DMS153 (cell line): Measurements from ENCODE around the gene IMMP2L.
"Not testable (repeated sequence)": the region's sequence is repeated elsewhere in the genome, so short reads cannot be mapped to it uniquely, and the experiment has no call there.

Experiments
- DNase-seq: peaks from one replicate; lab custom pipeline; 2025; lab: John Stamatoyannopoulos, UW

Gene IMMP2L

GRCh38 chr7:111561904-111562732 is at the start of gene IMMP2L:
Gene IMMP2L (minus strand): TSS chr7:111562492.
- peak; percentile 77 for DNase-seq

GRCh38 chr7:111609483-111610254 is 47.4 kb upstream of the IMMP2L start:
- not testable (repeated sequence) for DNase-seq

DNA sequence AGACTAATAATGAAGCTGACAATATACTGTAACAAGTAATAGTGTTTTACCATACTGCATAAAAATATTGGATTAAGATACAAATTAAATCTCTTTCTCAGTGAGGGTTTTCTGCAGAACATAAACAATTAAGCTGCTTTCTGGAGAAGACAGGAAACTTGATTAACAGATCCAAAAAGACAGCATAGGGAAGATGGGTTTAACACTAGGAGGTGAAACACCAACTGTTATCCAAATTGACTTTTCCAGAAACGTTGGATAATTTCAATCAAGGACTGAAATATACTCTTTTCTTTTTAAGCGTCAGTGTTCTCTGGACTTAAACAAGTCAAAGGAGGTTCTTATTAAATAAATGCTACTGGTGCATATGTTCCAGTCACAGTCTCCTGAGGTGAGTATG is 45.3 kb upstream of the IMMP2L start:
- no peak for DNase-seq

DNA sequence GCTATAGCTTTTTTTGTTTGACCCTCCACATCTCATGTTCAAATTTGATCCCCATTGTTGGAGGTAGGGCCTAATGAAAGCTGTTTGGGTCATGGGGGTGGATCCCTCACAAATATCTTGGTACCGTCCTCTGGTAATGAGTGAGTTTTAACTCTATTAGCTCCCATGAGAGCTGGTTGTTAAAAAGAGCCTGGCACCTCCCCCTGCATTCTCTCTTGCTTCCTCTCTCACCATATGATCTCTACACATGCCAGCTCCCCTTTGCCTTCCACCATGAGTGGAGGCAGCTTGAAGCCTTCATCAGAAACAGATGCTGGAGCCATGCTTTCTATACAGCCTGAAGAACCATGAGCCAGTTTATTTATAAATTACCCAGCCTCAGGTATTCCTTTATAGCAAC is 43.0 kb upstream of the IMMP2L start:
- DNase-seq = no peak

- no peak for DNase-seq
Observed at GRCh38 chr7:111600091-111600490, 37.8 kb upstream of the IMMP2L start.

DNA sequence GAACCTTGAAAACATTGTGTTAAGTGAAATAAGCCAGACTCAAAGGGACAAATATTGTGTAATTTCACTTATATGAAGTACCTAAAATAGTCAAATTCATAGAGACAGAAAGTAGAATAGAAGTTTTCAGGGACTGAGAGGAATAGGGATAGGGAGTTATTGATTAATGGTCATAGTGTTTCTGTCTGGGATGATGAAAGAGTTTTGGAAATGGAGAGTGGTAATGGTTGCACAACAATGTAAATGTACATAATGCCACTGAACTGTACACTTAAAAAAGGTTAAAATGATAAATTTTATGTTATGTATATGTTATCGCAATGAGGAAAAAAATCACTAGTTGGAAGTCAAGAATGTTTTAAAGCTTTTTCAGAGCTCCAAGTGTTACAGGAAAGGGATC is 33.5 kb upstream of the IMMP2L start:
- DNase-seq = no peak

DNA sequence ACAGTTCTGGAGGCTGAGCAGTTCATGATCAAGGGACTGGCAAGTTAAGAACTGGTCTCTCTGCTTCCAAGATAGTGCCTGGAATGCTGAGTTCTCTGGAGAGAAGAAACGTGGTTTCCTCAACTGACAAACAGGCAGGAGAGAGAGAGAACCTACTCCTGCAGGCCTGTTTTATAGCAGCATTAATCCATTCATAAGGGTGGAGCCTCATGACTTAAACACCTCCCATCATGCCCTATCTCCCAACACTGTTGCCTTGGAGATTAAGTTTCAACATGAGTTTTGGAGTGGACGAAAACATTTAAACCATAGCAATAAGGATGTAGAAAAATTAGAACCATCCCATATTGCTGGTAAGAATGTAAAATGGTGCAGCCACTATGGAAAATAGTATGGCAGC is 32.3 kb upstream of the IMMP2L start:
- DNase-seq = no peak

GRCh38 chr7:111593343-111593742 is 31.1 kb upstream of the IMMP2L start:
- DNase-seq = no peak

DNA sequence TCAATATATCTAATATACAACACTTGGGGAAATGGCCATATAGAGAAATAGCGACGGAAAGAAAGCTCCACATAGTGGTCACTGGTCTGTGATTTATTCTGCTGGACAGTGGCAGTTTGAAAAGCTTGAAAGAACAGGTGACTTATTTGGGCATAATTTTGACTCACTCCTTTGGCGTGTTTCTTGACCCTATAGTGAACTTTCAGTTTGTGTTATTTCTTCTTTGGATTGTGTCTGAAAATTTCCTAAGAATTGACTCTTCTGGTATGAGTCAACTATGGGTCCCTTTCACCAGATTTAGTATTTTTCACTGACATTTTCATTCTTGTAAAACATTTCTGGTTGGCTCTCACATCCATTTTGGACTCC is 25.8 kb upstream of the IMMP2L start:
- DNase-seq = no peak

GRCh38 chr7:111587410-111588064 is 25.2 kb upstream of the IMMP2L start:
- no peak for DNase-seq

DNA sequence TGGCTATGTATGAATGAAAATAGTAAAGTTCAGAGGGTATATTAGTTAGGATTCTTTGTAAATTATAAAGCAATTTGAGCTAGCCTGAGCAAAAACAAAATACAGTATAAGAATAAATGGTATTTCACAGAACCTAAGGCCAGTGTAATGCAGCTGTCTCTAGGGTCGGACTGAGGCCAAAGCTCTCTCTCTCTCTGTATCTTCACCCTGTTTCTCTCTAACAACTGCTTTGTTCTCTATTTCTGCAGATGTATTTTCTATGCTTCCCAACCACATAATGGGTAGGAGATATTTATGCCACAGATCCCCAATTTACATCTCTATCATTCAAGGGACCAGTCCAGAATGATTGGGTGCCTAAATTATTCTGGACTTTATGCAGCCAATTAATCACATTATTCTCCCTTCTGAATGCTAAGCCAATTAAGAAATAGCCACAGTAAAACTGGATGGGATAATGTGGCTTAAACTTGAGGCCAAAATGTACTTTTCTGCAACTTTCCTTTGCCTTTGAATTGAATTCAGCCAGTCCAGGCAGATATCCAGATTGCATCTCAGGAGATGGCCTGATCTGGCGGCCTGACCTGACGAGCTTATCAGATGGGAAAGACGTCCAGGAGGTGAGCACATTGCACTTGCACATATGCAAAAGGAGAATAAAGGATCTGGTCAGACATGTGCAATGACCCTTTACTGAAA is 24.6 kb upstream of the IMMP2L start:
- DNase-seq = no peak

DNA sequence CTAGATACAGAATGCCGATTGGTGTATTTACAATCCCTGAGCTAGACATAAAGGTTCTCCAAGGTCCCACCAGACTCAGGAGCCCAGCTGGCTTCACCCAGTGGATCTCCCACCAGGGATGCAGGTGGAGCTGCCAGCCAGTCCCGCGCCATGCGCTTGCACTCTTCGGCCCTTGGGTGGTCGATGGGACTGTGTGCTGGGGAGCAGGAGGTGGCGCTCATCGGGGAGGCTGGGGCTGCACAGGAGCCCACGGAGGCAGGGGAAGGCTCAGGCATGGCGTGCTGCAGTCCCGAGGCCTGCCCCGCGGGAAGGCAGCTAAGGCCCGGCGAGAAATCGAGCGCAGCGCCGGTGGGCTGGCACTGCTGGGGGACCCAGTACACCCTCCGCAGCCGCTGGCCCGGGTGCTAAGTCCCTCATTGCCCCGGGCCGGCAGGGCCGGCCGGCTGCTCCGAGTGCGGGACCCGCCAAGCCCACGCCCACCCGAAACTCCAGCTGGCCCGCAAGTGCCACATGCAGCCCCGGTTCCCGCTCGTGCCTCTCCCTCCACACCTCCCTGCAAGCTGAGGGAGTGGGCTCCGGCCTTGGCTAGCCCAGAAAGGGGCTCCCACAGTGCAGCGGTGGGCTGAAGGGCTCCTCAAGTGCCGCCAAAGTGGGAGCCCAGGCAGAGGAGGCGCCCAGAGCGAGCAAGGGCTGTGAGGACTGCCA is 19.6 kb upstream of the IMMP2L start:
- DNase-seq = not testable (repeated sequence)

GRCh38 chr7:111581207-111581606 is 18.9 kb upstream of the IMMP2L start:
- not testable (repeated sequence) for DNase-seq

DNA sequence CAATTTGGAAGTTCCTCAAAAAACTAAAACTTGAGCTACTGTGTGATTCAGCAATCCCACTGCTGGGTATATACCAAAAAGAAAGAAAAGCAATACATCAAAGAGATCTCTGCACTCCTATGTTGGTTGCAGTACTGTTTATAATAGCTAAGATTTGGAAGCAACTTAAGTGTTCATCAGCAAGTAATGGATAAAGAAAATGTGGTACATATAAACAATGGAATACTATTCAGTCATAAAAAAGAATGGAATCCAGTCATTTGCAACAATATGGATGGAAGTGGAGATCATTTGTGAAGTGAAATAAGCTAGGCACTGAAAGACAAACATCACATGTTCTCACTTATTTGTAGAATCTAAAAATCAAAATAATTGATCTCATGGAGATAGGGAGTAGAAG is 16.5 kb upstream of the IMMP2L start:
- no peak for DNase-seq

DNA sequence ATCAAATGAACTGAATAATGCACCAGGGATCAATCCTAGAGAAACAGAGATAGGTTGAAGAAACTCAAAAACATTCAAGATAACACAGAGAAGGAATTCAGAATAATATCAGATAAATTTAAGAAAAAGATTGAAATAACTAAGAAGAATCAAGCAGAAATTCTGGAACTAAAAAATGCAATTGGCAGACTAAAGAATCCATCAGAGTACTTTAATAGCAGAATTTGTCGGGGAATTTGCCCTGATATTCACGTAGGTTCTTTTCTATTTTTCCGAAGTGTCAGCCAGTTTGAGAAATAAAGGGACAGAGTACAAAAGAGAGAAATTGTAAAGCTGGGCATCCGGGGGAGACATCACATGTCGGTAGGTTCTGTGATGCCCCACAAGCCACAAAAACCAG is 9.4 kb upstream of the IMMP2L start:
- no peak for DNase-seq

- DNase-seq = no peak
Observed at GRCh38 chr7:111568870-111569462, 6.7 kb upstream of the IMMP2L start.

DNA sequence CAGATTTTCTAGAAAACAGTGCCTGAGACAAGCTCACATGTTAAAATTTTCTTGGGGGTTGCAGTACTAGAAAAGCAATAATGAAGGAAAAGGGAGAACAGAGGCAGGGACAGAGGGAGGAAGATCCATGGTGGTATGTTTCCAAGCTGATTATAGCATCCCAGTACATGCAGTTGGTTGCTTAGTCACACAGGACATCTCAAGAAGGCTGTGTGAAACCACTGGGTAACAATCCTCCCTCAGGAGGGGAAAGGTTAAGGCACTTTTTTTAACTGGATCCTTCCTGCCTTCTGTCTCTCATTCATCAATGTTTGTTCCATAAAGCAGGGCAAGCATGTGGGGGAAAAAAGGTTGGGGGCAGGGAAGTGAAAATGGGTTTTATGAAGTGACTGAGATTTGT is 6.1 kb upstream of the IMMP2L start:
- no peak for DNase-seq

DNA sequence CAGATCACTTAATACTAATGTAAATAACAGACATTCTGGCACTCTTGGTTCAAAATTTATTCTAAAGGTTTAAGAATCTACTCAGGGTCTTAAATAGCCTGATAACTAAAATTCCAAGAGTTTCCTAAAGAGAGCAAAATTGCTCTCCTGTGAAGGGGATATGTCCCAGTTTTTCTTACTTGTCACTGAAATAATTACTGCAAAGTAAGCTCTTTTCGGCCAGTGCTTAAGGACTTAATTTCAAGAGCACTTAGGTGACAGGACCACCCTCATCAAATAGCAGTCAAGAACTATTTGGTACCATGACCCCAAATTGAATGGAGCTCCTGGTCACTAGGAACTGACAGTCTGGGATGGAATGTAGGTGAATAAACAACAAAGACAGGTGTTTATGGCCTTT is 1.8 kb upstream of the IMMP2L start:
- DNase-seq = no peak

- no peak for DNase-seq
Observed at GRCh38 chr7:111561654-111561903, 713 bp downstream of the IMMP2L start.

GRCh38 chr7:111560773-111561653 is 1.3 kb downstream of the IMMP2L start:
- DNase-seq = no peak

GRCh38 chr7:111558991-111559390 is 3.3 kb downstream of the IMMP2L start:
- no peak for DNase-seq
